HG03280 (cell line): ENCODE results near the gene RFX4.

ENCODE experiments used
- ATAC-seq: cut with Tn5 transposase; IDR thresholded peaks from one replicate; pipeline ENCODE4 v1.9.1; 2021; ENCODE audit warnings: mild to moderate bottlenecking, moderate library complexity; ENCODE audit not compliant: unreplicated experiment

The RFX4 gene

GRCh38 chr12:106645465-106646330 lies 62.9 kb downstream of the RFX4 start:
- ATAC-seq, result no peak

DNA sequence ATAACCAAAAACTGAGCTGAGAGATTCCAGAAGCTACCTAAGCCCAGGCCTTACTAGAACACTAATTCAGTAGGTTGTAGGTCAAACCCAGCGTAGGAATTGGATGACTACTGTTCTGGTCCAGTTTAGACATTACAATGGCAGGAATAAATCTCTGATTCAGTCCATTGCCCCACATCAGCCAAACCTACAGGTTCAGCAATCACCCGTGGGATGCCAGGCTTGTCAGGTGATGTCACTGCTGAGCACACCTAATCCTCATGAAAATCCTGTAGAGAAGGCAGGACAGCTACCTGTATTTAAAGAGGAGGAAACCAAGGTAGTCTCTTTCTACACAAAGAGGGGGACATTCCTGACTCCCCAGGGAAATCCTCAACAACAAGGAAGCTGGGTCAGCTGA lies 63.7 kb downstream of the RFX4 start:
- no peak for ATAC-seq

DNA sequence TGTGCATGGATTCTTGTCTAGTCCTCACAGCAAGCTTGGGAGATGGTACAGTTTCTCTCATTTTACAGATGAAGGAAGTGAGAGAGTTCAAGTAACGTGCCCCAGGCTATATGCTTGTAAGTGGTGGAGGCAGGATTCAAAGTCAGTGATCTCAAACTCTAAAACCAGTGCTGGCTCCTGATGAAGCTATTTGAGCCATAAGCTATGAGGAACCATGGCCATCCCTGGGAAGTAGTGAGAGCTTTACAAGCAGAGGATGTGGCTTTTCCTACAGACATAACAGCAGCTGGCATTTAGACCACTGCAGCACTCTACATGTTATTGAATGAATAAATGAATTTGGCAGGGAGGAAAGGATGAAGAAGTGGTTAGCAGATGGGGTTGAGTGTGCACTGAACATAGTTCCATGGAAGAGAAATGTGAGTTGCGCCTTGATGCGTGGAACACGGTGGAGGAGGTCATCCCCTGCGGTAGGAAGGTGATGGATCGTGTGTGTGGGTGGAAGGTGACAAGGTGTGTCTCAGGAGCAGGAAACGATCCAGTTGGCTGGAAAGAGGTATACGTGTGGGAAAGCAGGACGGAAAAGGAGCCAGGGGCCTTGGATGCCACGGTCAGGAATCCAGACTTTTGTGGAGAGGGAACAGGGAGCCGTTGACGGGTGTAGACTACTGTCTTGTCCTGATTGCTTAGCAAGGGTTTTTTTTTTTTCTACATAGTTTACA lies 65.2 kb downstream of the RFX4 start:
- ATAC-seq, result no peak

DNA sequence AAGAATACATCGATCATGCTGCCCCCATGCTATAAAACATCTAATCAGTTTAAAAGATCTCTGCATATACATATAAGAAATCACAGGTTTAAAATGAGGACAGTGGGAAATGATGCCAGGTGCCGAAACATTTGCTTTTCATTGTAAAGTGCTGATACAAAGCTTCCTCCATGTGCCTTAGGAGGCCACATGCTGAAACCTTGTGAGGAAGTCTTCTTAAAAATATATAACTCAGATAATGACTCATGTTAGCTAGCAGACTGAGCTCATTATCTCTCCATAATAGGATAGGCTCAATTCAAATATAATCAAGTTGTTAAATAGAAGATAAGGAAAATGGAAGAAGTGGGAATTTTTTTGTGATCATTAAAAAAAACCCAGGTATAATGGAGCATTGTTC lies 65.9 kb downstream of the RFX4 start:
- ATAC-seq, result no peak

DNA sequence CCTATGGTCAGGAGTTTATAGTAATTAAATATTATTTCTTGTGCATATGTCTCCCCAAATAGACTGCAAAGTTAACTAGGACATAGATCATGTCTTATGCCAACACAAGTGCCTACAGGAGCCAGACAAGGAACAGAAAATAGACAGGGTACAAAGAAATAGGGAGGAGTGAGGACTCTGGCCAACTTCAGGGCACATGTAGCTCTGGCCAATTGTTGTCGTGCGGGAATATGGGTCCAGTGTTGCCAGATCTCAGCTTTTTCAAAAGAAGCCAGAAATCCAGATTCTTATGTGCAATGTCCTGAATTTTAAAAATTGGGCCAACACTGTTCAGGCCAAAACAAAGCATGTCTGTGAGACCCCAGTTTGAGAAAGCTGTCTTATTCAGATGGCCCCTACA lies 68.7 kb downstream of the RFX4 start:
- no peak for ATAC-seq

DNA sequence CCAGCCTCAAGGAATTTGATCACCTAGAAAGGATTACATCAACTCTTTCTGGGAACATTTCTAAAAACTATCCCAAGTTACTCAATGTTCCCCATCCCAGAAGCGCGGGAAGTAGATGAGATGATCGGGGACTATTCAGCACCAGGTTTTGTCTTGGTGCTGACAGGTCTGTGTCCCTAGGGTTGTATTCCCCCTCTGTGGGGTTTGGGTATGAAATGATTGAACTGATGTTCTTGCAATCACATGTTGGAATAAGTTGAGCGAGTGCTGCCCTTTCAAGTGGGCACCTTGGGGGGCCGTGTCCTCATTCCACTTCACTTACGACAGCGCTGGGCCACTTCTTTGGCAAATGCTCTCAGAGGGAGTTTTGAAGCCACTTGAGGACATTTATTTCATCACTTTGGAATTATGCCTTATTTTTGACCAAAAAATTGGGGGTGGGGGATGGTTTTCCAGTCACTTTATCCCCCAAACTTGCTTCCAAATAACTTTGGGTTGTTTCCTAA lies 69.8 kb downstream of the RFX4 start:
- no peak for ATAC-seq

- ATAC-seq, result no peak
These were observed 72.8 kb downstream of the RFX4 start for GRCh38 chr12:106655577-106655976.

DNA sequence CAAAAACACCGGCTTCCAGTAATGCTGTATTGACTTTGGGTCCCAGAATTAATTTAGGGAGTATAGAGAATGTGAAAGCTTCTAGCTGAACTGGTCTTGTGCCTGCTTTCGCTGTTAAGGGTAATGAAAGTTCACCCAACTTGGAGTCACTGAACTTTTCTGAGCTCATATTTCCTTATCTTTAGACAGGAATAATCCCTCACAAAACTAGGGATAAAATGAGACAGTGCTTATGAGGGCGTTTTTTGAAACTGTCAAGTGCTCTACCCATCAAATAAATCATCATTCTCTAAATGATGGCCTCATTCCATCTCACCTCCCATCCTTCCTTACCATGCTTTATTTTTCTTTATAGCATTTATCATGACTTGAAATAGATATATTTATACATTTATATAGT lies 74.7 kb downstream of the RFX4 start:
- no peak for ATAC-seq

GRCh38 chr12:106663385-106663784 lies 80.6 kb downstream of the RFX4 start:
- ATAC-seq, result no peak

DNA sequence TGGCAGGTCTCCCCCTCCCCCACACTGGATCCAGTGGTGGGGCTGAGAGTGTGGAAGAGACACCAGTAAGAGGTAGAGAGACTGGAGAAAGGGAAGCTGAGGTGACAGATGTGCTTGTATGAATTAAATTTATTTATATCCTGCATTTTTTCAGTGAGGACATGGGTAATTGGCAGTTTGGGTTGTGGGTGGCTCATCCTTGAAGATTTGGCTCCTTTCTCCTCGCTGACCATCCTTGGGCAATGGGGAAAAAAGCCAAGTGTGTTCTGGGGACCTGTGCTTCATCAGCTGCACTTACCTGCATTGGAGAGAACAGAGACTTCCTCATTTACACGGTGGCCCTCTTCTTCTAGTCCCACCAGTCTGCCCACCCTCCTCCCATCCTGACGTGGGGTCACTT lies 86.4 kb downstream of the RFX4 start:
- ATAC-seq, result no peak

DNA sequence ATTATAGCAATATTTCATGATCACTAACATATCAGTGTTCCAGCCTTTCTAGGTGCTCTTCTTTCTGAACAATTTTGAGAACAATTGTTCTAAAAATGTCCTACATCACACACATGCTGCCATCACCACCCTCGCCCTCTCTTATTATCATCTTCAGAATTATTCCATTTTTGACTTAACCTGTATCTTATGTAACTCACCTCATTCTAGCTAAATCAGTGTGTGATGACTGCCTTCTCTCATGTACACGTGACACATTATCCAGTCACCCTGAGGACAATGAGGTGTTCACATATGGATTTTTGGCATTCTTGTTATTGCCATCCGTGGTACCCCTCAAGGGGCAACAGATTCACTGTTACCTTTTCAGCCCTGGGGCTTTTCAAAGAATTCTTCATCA lies 87.3 kb downstream of the RFX4 start:
- no peak for ATAC-seq

- no peak for ATAC-seq
These were observed 89.0 kb downstream of the RFX4 start for GRCh38 chr12:106671840-106672239.

GRCh38 chr12:106672314-106673025 lies 89.7 kb downstream of the RFX4 start:
- ATAC-seq, result no peak

GRCh38 chr12:106673141-106673540 lies 90.3 kb downstream of the RFX4 start:
- no peak for ATAC-seq

- ATAC-seq, result no peak
These were observed 93.0 kb downstream of the RFX4 start for GRCh38 chr12:106675651-106676435.

- no peak for ATAC-seq
These were observed 96.8 kb downstream of the RFX4 start for GRCh38 chr12:106679574-106679973.

GRCh38 chr12:106680280-106680679 lies 97.5 kb downstream of the RFX4 start:
- ATAC-seq, result no peak

GRCh38 chr12:106681210-106681609 lies 98.4 kb downstream of the RFX4 start:
- ATAC-seq, result no peak

GRCh38 chr12:106682594-106683234 lies 99.9 kb downstream of the RFX4 start:
- ATAC-seq, result no peak

DNA sequence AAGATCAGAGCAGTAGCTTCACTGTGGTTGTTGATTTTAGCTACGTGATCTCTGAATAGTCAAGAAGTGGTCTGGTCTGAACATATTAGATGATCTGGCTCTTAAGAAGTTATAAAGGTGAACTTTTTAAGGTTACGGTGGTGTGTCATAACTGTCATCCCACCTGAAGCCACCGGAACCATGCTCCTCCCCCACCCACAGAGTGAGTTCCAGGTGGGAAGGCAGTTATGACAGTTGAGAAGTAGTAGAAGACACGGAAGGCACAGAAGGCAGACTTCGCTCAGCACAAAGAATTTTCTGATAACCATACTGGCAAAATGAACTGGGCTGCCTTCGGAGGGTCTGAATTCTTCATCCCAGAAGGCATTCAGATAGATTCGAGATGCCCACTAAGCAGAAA lies 101.7 kb downstream of the RFX4 start:
- ATAC-seq, result no peak
